ENCODE results near the gene SNUPN.

SNUPN gene

GRCh38 chr15:75654201-75654907 lies 28.8 kb upstream of the SNUPN start:
- DNase-seq = no peak

GRCh38 chr15:75653347-75653913 lies 27.9 kb upstream of the SNUPN start:
- no peak for DNase-seq

GRCh38 chr15:75651810-75652543 lies 26.5 kb upstream of the SNUPN start:
- no peak for DNase-seq

- DNase-seq = peak in 1 of 56 donors; percentile 24
Measured at GRCh38 chr15:75650908-75651809, 25.6 kb upstream of the SNUPN start.

- DNase-seq = no peak
Measured at GRCh38 chr15:75649848-75650247, 24.3 kb upstream of the SNUPN start.

GRCh38 chr15:75649045-75649761 lies 23.7 kb upstream of the SNUPN start:
- DNase-seq = no peak

GRCh38 chr15:75648156-75649000 lies 22.9 kb upstream of the SNUPN start:
- peak in 27 of 56 donors; percentile 10 to 61 (median 38) for DNase-seq

- DNase-seq = peak in 48 of 56 donors; percentile 19 to 78 (median 58)
Measured at GRCh38 chr15:75647370-75648155, 22.0 kb upstream of the SNUPN start, which contains the start of gene SNX33. Gene SNX33 (plus strand): TSS chr15:75647912. CDS start chr15:75649103, 1,191 bp downstream.

GRCh38 chr15:75646944-75647364 lies 21.4 kb upstream of the SNUPN start:
- DNase-seq = peak in 8 of 56 donors; percentile 23 to 55 (median 50)

- DNase-seq = no peak
Measured at GRCh38 chr15:75646112-75646943, 20.8 kb upstream of the SNUPN start.

GRCh38 chr15:75644376-75644775 lies 18.9 kb upstream of the SNUPN start:
- DNase-seq = no peak

GRCh38 chr15:75641603-75642002 lies 16.1 kb upstream of the SNUPN start:
- DNase-seq = no peak

GRCh38 chr15:75641179-75641503 lies 15.6 kb upstream of the SNUPN start:
- DNase-seq = no peak

- peak in 5 of 56 donors; percentile 12 to 67 (median 61) for DNase-seq
Measured at GRCh38 chr15:75640483-75641178, 15.1 kb upstream of the SNUPN start.

GRCh38 chr15:75639709-75640482 lies 14.4 kb upstream of the SNUPN start, which contains the start of gene IMP3:
Gene IMP3 (minus strand): TSS chr15:75640224. CDS start chr15:75640168, 56 bp downstream.
- DNase-seq = peak; percentile 49 to 98 (median 94)

GRCh38 chr15:75639191-75639708 lies 13.7 kb upstream of the SNUPN start:
- DNase-seq = no peak
